GM10847 (cell line): ENCODE data around the gene DDIT4L.

Source experiments
- POLR2A ChIP-seq: IDR thresholded peaks from 2 replicates; pipeline ENCODE4 v1.6.1; 2011; ENCODE audit not compliant: insufficient read length; ENCODE audit errors: extremely low read depth

DDIT4L gene, protein sequence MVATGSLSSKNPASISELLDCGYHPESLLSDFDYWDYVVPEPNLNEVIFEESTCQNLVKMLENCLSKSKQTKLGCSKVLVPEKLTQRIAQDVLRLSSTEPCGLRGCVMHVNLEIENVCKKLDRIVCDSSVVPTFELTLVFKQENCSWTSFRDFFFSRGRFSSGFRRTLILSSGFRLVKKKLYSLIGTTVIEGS

DNA sequence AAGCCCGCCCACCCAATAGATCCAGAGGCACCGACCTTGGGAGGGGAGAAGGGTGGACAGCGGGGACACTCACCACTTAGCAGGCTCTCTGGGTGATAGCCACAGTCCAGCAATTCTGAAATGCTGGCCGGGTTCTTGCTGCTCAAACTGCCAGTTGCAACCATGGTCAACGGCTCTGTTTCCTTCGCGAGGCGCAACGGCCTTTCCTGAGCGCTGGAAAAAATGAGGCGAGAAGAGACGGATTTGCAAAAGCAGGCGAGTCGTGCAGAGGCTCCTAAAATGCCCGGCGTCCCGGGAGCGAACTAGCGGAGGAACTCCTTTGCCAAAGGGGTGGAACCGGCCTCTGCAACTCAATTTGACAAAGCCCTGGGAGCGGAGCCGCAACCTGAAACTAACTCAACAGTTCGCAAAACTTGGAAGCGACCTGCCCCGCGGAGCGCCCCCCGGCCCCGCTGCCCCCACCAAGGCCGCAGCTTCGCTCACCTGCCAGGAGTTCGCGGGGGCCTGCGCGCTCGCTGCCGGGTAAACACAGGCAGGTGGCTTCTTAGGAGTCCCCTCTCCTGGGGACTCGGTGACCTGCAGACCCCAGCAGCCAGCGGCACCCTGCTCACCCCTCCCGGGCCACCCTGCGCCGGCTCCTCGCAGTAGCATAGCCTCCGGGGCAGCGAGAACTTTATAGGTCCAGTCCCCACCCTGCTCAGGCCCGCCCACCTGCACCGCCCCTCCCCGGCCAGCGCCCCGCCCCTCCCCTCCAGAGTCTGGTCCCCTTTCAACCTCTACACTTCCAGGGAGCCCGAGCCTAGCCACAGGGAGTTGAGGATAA lies at the start of gene DDIT4L:
Gene DDIT4L, minus strand, starts transcription at position 649 of the 823 bp plus-strand sequence. Its CDS starts 485 bp downstream, at position 164.
- TF ChIP-seq POLR2A, result no peak

DNA sequence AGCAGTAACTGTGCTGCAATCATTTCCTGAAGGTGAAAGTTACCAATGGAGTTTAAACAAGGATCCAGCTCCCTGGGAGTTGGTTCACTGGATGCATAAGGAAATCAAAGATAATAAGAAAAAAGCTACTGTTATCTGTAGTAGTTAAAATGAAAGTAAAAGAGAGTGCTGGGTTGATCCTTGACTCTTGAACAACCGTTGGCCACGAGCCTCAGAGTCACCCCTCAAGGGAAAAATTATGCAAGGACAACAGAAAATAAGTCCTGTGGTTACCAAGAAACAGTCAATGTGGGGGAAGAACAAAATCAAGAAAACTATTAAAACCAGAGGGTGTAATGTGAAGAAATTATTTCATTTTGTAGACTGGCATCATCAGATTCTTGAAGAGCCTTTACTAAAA lies 49.7 kb upstream of the DDIT4L start:
- TF ChIP-seq POLR2A, result no peak

DNA sequence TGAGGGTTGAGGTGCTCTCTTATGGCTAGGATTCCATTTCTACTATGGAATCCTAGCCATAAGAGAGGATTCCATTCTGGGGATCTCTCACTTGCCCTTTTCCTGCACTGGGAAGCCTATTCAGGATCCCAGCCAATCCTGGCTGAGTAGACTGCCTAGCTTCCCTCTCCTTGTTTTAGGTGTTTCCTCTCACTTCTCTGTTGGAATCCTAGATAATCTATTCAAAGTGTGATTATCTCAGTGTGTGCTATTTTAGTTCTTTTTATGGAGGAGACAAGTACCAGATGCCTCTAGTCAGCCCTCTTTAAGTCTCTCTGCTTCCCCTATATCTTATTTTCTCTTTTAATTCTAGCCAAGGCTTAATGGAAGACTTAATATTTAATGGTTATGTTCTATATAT lies 34.5 kb upstream of the DDIT4L start:
- TF ChIP-seq POLR2A, result no peak

DNA sequence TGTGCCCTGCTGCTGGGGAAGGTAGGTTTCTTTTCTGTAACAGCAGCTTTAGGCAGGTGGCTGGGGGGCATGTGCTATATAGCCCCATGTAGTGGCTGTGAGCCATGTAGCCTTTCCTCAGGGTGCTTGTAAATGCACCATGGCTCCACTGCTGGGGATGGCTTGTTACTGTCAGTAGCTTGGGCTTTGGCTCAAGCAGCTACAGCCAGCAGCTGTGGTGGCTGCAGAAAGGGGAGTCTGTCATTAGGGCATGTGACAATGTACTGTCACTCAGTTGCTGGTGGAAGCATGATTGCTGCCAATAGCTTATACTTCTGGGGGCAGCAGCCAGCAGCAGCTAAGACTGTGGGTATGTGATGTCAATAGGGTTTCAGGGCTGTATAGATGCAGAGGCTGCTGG lies 33.9 kb upstream of the DDIT4L start:
- no peak for TF ChIP-seq POLR2A

DNA sequence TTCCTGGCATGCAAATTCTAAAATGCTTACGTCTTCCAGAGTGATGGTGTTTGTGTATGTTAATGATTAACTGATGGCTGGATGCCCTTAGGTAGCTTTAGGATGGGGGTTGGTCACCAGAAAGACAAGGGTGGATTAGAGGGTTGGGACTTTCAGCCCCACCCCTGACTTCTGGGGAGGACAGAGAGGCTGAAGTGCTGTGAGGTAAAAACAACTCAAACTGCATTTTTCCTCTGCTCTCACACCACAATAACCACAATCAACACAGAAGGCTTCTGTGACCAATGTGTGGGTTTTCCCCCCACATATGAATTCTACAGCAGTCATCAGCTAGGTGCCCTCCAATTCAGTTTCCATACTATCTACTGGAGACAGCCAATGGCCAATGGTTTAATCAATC lies 18.7 kb upstream of the DDIT4L start:
- no peak for TF ChIP-seq POLR2A

DNA sequence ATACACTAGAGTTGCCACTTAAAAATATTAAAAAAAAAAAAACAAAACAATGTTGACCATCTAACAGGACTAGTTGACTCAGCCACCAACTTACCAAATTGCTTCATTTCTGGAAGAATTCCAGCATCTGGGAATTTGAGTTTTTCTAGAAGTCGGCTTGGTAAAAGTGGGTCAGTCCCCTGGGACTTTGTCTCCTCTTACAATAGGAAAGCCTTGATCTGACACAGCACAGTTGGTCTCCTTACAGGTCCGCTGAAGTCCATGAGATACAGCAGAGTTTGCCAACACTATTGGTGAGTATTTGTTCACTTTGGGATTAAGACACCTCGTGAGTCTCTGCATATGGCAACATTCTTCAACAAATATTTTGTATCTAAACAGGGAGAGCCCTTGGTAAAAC lies 18.2 kb upstream of the DDIT4L start:
- no peak for TF ChIP-seq POLR2A

DNA sequence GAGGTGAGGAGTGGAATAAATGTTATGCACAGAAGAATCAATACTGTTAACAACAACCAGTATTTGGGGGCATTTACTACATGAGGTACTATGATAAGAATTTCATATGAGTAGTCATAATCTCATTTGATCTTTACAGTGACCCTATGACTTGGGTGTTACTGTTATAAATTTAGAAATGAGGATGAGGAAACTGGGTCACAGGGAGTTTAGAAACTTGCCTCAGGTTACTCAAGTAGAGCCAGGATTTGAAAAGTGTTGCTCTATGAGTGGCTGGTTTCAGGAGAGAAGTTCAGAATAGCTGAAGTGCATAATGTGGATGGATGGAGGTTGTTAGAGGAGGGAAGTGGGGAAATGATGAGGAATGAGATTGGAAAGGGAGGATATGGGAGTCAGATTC lies 16.6 kb upstream of the DDIT4L start:
- no peak for TF ChIP-seq POLR2A

DNA sequence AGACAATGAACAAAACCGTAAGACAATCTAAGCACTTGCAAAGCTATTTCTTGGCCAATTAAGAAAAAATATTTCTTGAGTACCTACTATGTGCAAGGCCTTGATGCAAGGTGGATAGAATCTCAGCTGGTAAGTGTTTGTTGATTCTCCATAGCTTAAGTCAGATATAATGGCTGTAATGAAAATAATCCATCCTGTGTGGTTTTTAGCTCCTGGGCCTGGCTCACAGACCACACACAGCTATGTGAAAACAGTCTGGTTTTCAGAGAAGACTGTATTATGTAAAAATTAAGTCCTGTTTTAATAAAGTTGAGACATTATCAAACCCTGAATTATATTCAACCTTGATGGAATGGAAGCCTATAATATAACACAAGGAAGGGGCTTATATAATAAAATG lies 7.8 kb upstream of the DDIT4L start:
- no peak for TF ChIP-seq POLR2A

DNA sequence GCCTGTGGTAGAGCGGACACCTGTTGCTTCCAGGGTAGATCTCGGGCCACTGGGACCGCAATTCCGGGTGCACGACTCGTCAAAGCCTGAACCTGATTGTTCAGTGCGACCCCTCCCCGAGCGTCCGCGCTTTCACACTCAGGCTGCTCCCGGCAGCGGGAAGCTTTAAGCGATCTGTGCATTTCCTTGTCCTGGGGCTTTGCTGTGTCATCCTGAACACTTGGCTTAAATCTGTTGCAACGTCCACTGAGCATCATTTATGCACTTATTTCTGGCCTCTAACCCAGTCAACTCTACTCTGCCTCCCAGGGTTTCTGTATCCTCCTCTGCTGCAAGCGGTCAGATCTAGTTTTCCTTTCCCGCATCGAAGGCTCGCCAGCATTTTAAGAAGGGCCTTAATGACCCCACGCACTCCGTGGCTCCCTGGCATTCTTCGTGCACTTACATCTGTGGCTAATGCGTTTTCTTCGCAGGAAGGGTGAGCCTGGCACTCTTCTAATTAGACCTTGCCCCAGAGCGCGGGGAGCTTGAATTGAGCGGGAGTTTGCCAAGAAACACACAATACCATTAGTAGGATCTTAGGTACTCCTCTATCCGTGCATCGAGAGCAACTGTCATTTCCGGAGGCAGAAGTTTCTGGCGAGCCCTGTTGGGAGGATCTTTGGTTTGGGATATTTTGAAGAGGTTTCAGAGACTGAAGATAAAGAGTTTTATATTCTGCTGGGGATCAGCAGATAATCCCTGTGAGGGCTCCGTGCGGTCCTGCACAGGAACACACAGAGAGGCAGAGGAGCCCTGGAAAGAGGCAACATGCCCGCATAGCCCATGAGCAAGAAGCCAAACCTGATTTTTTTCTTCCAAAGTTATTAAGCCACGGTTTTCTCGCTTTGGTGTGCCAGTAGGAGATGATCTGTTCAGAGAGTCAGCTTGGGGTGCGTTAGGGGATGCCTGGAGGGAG lies 654 bp upstream of the DDIT4L start:
- no peak for TF ChIP-seq POLR2A

DNA sequence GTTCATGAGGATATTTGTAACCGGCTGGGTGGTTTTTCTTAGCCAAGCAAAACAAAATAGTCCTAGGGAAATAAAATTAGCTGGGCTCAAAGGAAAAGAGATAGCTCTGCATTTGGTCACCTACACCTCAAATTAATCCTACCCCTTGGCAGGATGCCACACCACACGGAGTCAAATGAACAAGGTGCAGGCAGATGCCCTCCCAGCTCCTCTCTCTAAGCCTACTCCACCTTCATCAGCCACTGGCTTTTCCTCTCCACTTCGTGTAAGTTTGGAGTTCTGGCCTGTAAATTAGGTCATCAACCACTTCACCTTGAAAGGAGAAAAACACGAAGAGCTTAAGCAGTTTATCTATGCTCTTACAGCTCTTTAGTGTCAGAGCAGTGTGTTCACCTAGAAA lies 1.4 kb downstream of the DDIT4L start:
- TF ChIP-seq POLR2A, result no peak

DNA sequence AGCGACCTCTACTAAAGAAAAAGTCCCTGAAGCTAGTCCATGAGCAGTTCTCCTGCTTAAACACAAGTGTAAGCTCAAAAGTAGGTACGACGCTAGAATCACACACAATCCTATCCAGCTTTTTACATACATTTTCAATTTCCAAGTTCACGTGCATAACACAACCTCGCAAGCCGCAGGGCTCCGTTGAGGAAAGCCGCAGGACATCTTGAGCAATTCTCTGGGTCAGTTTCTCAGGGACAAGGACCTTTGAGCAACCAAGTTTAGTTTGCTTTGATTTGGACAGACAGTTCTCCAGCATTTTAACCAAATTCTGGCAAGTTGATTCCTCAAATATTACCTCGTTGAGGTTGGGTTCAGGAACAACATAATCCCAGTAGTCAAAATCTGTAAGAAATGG lies 2.5 kb downstream of the DDIT4L start:
- TF ChIP-seq POLR2A, result no peak

DNA sequence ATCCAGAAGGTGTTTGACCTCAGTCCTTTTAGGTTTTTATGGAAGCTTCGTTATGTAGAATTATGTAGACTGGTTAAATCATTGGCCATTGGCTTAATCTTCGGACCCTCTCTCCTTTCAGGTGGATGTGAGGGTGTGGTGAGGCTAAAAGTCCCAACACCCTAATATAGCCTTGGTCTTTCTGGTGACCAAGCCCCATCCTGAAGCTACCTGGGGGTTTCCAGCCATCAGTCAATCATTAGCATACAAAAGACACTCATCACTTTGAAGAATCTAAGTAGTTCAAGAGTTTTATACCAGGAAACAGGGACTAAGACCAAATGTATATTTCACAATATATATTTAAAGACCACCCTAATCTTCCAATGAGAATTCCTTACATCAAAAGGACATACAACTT lies 5.5 kb downstream of the DDIT4L start:
- no peak for TF ChIP-seq POLR2A

DNA sequence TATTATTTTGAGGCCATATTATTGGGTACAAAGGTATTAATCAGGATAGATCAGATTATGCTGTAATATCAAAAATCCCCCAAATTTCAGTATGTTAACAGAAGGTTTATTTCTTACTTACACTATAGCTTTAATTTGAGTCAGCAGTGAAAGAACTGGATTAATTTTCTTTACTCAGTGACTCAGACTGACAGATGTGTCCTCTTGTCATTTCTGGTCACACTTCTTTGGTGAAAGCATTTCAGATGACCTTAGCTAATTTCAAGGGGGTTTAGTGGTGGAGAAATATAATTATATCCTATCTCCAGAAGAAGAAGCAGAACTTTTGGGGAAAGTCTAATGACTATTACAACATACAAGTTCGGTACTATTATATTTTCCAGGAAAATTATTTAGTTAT lies 12.4 kb downstream of the DDIT4L start:
- no peak for TF ChIP-seq POLR2A

DNA sequence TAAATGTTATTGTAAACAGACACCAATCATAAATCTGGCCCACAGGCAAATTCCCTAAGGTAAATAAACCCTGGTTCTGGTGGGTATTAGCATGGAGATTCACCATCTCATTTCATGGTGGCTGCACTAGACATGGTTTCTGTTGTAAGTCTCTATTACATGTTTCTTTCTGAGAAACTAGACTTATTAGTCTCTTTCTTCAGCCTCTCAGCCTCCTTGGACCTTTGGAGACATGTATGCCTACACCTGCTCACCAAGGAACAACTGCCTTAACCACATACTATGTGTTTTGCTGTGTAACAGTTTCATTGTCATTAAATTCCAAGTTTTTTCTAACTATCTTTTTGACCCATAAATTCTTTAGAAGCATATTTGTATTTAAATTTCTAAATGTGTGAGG lies 13.1 kb downstream of the DDIT4L start:
- no peak for TF ChIP-seq POLR2A

DNA sequence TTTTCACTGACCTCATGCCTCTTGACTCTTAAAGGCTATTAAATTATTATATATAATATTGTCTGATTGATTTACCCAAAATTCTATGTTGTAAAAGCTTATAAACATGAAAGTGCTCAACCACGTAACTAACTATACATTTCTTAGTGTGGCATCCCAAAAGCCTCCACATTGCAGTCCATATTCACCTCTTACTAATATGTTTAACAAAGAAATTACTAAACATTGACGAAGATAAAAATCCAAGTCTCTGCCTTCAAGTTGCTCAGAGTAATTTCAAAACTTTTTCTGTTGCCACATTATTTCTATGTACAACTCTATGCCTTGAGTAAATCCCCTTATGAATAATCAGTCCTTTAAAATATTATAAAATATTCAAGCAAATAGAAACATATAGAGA lies 14.4 kb downstream of the DDIT4L start:
- no peak for TF ChIP-seq POLR2A

DNA sequence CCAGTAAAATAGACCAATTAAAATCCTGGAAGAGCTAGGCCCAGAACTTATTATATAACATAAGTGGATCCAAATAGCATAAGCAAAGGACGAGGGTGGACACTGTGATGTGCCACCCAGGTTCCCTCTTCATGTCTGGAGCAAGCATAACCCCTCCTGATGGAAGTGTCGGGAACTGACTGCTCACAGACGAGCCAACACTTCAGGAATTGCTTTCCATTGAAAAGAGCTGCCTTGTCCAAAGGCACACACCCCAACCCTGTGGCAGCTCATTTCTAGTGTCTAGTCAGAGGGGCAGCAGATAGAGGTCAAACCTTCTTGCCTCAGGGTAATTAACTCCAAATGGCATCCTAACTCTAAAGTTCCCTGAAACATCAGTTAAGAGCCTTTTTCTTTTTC lies 15.3 kb downstream of the DDIT4L start:
- TF ChIP-seq POLR2A, result no peak
